ENCODE data around the gene PRAMEF18. TPM values are rescaled to one million over a fixed set of nuclear protein-coding genes. Genes with fewer than 3 reads are reported as not detected.
"Not testable (repeated sequence)": the region's sequence is repeated elsewhere in the genome, so short reads cannot be mapped to it uniquely, and the experiment has no call there.

Gene PRAMEF18
- polyA plus RNA-seq, 3 donors: not detected

- no CpG with 5 or more reads among the region's 4 CpGs for WGBS, 3 donors
- H3K27ac ChIP-seq (ENCODE audit: low read depth, low read length): not testable (repeated sequence)
Observed at GRCh38 chr1:13222788-13223187, 3.2 kb downstream of the PRAMEF18 start.

- WGBS, 3 donors: no CpG with 5 or more reads among the region's 3 CpGs
Observed at GRCh38 chr1:13219203-13219602, 6.8 kb downstream of the PRAMEF18 start.

GRCh38 chr1:13216619-13217018, 9.3 kb downstream of the PRAMEF18 start:
- no CpG with 5 or more reads among the region's 7 CpGs for WGBS, 3 donors
- not testable (repeated sequence) for H3K27ac ChIP-seq (ENCODE audit: low read depth, low read length)

More at GRCh38 chr1:13219203-13219602, 6.8 kb downstream of the PRAMEF18 start:
- not testable (repeated sequence) for H3K27ac ChIP-seq (ENCODE audit: low read depth, low read length)

GRCh38 chr1:13208712-13209111, 17.2 kb downstream of the PRAMEF18 start:
- WGBS, 3 donors: no CpG with 5 or more reads among the region's 9 CpGs
- H3K27ac ChIP-seq (ENCODE audit: low read depth, low read length): not testable (repeated sequence)

- WGBS, 3 donors: no CpG with 5 or more reads among the region's 5 CpGs
Observed at GRCh38 chr1:13201309-13201708, 24.6 kb downstream of the PRAMEF18 start, which contains the start of gene PRAMEF13. TSS of gene PRAMEF13 (minus strand) at chr1:13201409. CDS start at chr1:13199589, 1,820 bp downstream.

More at GRCh38 chr1:13201309-13201708, 24.6 kb downstream of the PRAMEF18 start, which contains the start of gene PRAMEF13:
- not testable (repeated sequence) for H3K27ac ChIP-seq (ENCODE audit: low read depth, low read length)

Other genes starting within 250 kb of the PRAMEF18 start
- gene PRAMEF27, start 169.6 kb downstream of the PRAMEF18 start, polyA plus RNA-seq: not detected
- gene HNRNPCL3, start 165.4 kb downstream of the PRAMEF18 start, polyA plus RNA-seq: not detected
- gene PRAMEF25, start 155.4 kb downstream of the PRAMEF18 start, polyA plus RNA-seq: not detected
- not detected for gene HNRNPCL2, start 109.3 kb downstream of the PRAMEF18 start, polyA plus RNA-seq
- not detected for gene PRAMEF26, start 70.1 kb downstream of the PRAMEF18 start, polyA plus RNA-seq
- not detected for gene HNRNPCL4, start 60.5 kb downstream of the PRAMEF18 start, polyA plus RNA-seq
- gene PRAMEF9, start 54.3 kb downstream of the PRAMEF18 start, polyA plus RNA-seq: not detected
- not detected for gene PRAMEF13, start 24.7 kb downstream of the PRAMEF18 start, polyA plus RNA-seq
- not detected for gene PRAMEF5, start 28.0 kb upstream of the PRAMEF18 start, polyA plus RNA-seq
- gene PRAMEF8, start 59.0 kb upstream of the PRAMEF18 start, polyA plus RNA-seq: not detected
- not detected for gene PRAMEF33, start 77.4 kb upstream of the PRAMEF18 start, polyA plus RNA-seq
- gene PRAMEF15, start 89.4 kb upstream of the PRAMEF18 start, polyA plus RNA-seq: not detected
- not detected for gene PRAMEF14, start 121.0 kb upstream of the PRAMEF18 start, polyA plus RNA-seq
- gene PRAMEF19, start 145.8 kb upstream of the PRAMEF18 start, polyA plus RNA-seq: under 1 TPM in 1 of 3 donors, not detected in 2; 0.22 TPM
- gene PRAMEF17, start 163.5 kb upstream of the PRAMEF18 start, polyA plus RNA-seq: not detected
- gene PRAMEF20, start 184.3 kb upstream of the PRAMEF18 start, polyA plus RNA-seq: not detected

All from adipose tissue (tissue), 3 donors.